VCaP (cell line): ENCODE data around the gene PLN.

Experiments used
- H3K27ac ChIP-seq: fragments of 450-650 bp; 2 replicates; pipeline ENCODE4 v1.5.1; 2017
- CTCF ChIP-seq: fragments of 450-650 bp; conservative IDR thresholded peaks from 2 replicates; pipeline ENCODE4 v1.5.1; 2017; ENCODE audit warnings: mild to moderate bottlenecking, moderate library complexity

The PLN gene

GRCh38 chr6:118537574-118537973 is 10.5 kb upstream of the PLN start:
- no peak for TF ChIP-seq CTCF
- no peak overlapping the region for H3K27ac ChIP-seq

GRCh38 chr6:118542184-118542952 is 5.7 kb upstream of the PLN start:
- H3K27ac ChIP-seq, result no peak overlapping the region
- no peak for TF ChIP-seq CTCF

GRCh38 chr6:118544105-118544504 is 4.0 kb upstream of the PLN start:
- TF ChIP-seq CTCF, result no peak
- no peak overlapping the region for H3K27ac ChIP-seq

GRCh38 chr6:118546164-118546879 is 1.8 kb upstream of the PLN start:
- H3K27ac ChIP-seq, result no peak overlapping the region
- TF ChIP-seq CTCF, result no peak

GRCh38 chr6:118546880-118547218 is 1.2 kb upstream of the PLN start:
- no peak overlapping the region for H3K27ac ChIP-seq
- no peak for TF ChIP-seq CTCF

- H3K27ac ChIP-seq, result no peak overlapping the region
- no peak for TF ChIP-seq CTCF
Measured at GRCh38 chr6:118548613-118549012, 517 bp downstream of the PLN start.

GRCh38 chr6:118551063-118552053 is 3.3 kb downstream of the PLN start:
- H3K27ac ChIP-seq, result no peak overlapping the region
- peak; percentile 79 for TF ChIP-seq CTCF
